Tibial nerve (tissue), 4 donors: ENCODE results near the gene NCAPH2. TPM values are rescaled to one million over a fixed set of nuclear protein-coding genes. Genes with fewer than 3 reads are reported as not detected.

ENCODE experiments used
- DNase-seq, 2 donors: peaks; one replicate each; pipeline ENCODE4 v3.0.0-alpha.2; 2019; ENCODE audit warnings: low spot score in 2 of 2
- H3K27ac ChIP-seq, 4 donors: fragments of 200-600 bp; sonication (generic) in 3 of 4; one replicate each; pipeline ENCODE4 v1.5.1; 2017 to 2019; ENCODE audit warnings: mild to moderate bottlenecking in 1 of 4
- H3K27me3 ChIP-seq, 2 donors: fragments of 200-600 bp; sonication (generic) in 1 of 2; one replicate each; pipeline versions ENCODE4 v1.5.1 to v1.6.0; 2017 to 2019
- H3K36me3 ChIP-seq, 3 donors: fragments of 200-600 bp; sonication (generic); one replicate each; pipeline ENCODE4 v1.5.1; 2018 to 2019
- H3K4me1 ChIP-seq, 4 donors: fragments of 200-600 bp; sonication (generic) in 3 of 4; one replicate each; pipeline ENCODE4 v1.5.1; 2017 to 2019
- H3K4me3 ChIP-seq, 4 donors: fragments of 200-600 bp; sonication (generic) in 3 of 4; one replicate each; pipeline ENCODE4 v1.5.1; 2017 to 2019; ENCODE audit warnings: mild to moderate bottlenecking in 1 of 4, moderate library complexity in 1 of 4
- H3K9me3 ChIP-seq, 4 donors: fragments of 200-600 bp; sonication (generic) in 3 of 4; one replicate each; pipeline ENCODE4 v1.5.1; 2017 to 2019
- EP300 ChIP-seq, 2 donors: sonication (generic); formaldehyde crosslinking; IDR thresholded peaks; one replicate each; pipeline ENCODE4 v1.6.1; 2017; ENCODE audit warnings: antibody characterized with exemption in 2 of 2, mild to moderate bottlenecking in 1 of 2
- POLR2A ChIP-seq, 2 donors: fragments of 450-650 bp; IDR thresholded peaks; one replicate each; pipeline ENCODE4 v1.6.1; 2017; ENCODE audit warnings: antibody characterized with exemption in 2 of 2, mild to moderate bottlenecking in 2 of 2, moderate library complexity in 2 of 2
- WGBS, 2 donors: methylation state at CpG; one replicate each; pipeline ENCODE4 v1.1.5; 2018; 5-methylcytosine and 5-hydroxymethylcytosine counted together
- total RNA-seq, 4 donors: library from RNA; depleted of rRNA; stranded (reverse); fragments of >200 nt; gene quantifications; one replicate each; pipeline ENCODE4 v1.1.0, GENCODE V29; 2016
- TF ChIP-seq, protein P1 (sequence below), 5 experiments: fragments of 200-600 bp in 3 of 5; fragments of 450-650 bp in 2 of 5; sonication (generic) in 3 of 5; IDR thresholded peaks; one replicate each; pipeline ENCODE4 v1.5.1; 2016 to 2019; ENCODE audit warnings: antibody characterized with exemption in 5 of 5, mild to moderate bottlenecking in 3 of 5, moderate library complexity in 2 of 5

The NCAPH2 gene
- total RNA-seq, 4 donors from 2014 or later = 43.9 to 57.3 (median 45.0) TPM

DNA sequence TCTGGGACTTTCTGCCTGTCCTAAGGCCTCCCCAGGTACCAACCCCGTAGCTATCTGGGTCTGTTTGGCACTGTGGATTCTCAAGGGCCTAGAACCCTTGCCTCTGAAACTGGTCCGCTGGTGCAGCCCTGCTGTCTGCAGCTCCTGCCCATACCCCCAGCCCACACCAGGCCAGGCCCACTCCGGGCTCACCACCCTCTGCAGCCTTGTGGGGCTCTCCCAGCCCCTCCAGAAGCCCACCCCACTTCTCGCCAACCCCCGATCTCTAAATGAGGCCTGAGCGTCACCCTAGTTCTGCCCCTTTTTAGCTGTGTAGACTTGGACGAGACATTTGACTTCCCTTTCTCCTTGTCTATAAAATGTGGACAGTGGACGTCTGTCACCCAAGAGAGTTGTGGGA, 42.4 kb downstream of the NCAPH2 start:
- Histone ChIP-seq H3K4me3 (no peak overlapping the region), H3K27ac (no peak overlapping the region), H3K9me3 (no peaks in the 10 kb centered on the region), H3K4me1 (peaks cover 0 to 25% (median 9%) of the 10 kb centered on the region in 4 donors), H3K27me3 (peaks cover 0 to 45% of the 10 kb centered on the region in 2 donors), H3K36me3 (no peaks in the 10 kb centered on the region)
- 83 to 86% methylated on average over 8 of the region's 8 CpGs for WGBS, 2 donors
- TF ChIP-seq, protein P1, sequence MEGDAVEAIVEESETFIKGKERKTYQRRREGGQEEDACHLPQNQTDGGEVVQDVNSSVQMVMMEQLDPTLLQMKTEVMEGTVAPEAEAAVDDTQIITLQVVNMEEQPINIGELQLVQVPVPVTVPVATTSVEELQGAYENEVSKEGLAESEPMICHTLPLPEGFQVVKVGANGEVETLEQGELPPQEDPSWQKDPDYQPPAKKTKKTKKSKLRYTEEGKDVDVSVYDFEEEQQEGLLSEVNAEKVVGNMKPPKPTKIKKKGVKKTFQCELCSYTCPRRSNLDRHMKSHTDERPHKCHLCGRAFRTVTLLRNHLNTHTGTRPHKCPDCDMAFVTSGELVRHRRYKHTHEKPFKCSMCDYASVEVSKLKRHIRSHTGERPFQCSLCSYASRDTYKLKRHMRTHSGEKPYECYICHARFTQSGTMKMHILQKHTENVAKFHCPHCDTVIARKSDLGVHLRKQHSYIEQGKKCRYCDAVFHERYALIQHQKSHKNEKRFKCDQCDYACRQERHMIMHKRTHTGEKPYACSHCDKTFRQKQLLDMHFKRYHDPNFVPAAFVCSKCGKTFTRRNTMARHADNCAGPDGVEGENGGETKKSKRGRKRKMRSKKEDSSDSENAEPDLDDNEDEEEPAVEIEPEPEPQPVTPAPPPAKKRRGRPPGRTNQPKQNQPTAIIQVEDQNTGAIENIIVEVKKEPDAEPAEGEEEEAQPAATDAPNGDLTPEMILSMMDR (IDR thresholded peaks at IDR 0.05) = no peak
- no peak for DNase-seq

DNA sequence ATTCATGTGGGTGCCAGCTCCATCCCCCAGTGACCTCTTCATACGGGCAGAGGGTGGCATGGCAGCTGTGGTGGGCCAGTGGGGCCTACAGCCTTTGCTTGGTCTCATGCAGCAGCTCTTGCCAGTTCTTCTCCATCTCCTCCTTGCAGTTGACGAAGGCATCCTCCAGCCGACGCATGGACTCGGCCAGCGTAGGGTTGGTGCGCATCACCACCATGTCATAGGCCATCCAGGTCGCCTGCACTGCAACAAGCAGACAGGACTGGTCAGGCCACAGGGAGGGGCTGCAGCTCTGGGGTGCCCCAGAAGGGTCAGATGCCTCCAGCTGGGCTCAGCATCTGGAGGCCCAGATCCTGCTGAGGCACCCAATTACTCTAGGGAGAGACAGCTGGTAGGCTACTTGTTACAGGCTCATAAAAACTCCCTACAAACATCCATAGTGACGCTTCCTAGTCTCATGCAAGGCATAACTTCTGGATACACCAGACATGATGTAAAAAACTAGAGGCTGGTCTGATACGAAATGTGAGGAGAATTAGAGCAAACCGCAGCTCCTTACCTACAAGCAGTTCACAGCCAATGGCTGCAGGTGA, 43.2 kb downstream of the NCAPH2 start:
- WGBS, 2 donors = 93% methylated on average over 11 of the region's 11 CpGs
- H3K9me3 ChIP-seq = no peaks in the 10 kb centered on the region
- TF ChIP-seq, protein P1 (IDR thresholded peaks at IDR 0.05) = no peak
- TF ChIP-seq EP300 (IDR thresholded peaks at IDR 0.05) = no peak
- TF ChIP-seq POLR2A (IDR thresholded peaks at IDR 0.05) = no peak
- no peaks in the 10 kb centered on the region for H3K36me3 ChIP-seq
- H3K27ac ChIP-seq = no peak overlapping the region
- H3K4me1 ChIP-seq = peaks cover 0 to 25% (median 9%) of the 10 kb centered on the region in 4 donors
- no peak for DNase-seq
- H3K4me3 ChIP-seq = no peak overlapping the region
- H3K27me3 ChIP-seq = peaks cover 0 to 37% of the 10 kb centered on the region in 2 donors

GRCh38 chr22:50553310-50553709, 45.3 kb downstream of the NCAPH2 start:
- Histone ChIP-seq H3K27me3 (peaks cover 0 to 18% of the 10 kb centered on the region in 2 donors), H3K4me3 (no peak overlapping the region), H3K9me3 (no peaks in the 10 kb centered on the region), H3K27ac (no peak overlapping the region), H3K4me1 (peaks cover 0 to 9% (median 7%) of the 10 kb centered on the region in 4 donors), H3K36me3 (no peaks in the 10 kb centered on the region)
- TF ChIP-seq, protein P1 (IDR thresholded peaks at IDR 0.05) = no peak
- TF ChIP-seq POLR2A (IDR thresholded peaks at IDR 0.05) (no peak), EP300 (IDR thresholded peaks at IDR 0.05) (no peak)
- DNase-seq = no peak
- WGBS, 2 donors = 78 to 86% methylated on average over 8 of the region's 8 CpGs

- no peak for TF ChIP-seq POLR2A (IDR thresholded peaks at IDR 0.05)
- TF ChIP-seq EP300 (IDR thresholded peaks at IDR 0.05) = no peak
- TF ChIP-seq, protein P1 (IDR thresholded peaks at IDR 0.05) = no peak
- H3K27ac ChIP-seq = no peak overlapping the region
- H3K4me1 ChIP-seq = no peaks in the 10 kb centered on the region
- H3K27me3 ChIP-seq = no peaks in the 10 kb centered on the region
- DNase-seq = no peak
- WGBS, 2 donors = 84 to 86% methylated on average over 5 of the region's 5 CpGs
- no peaks in the 10 kb centered on the region for H3K36me3 ChIP-seq
- no peak overlapping the region for H3K4me3 ChIP-seq
- no peaks in the 10 kb centered on the region for H3K9me3 ChIP-seq
These were observed 48.7 kb downstream of the NCAPH2 start for GRCh38 chr22:50556703-50557102.

- DNase-seq = no peak
- WGBS, 2 donors = 82 to 88% methylated on average over 3 of the region's 3 CpGs
- H3K4me3 ChIP-seq = no peak overlapping the region
- H3K9me3 ChIP-seq = no peaks in the 10 kb centered on the region
- peaks cover 0 to 16% (median 6%) of the 10 kb centered on the region in 4 donors for H3K4me1 ChIP-seq
- no peaks in the 10 kb centered on the region for H3K27me3 ChIP-seq
- TF ChIP-seq, protein P1 (IDR thresholded peaks at IDR 0.05) = no peak
- TF ChIP-seq EP300 (IDR thresholded peaks at IDR 0.05) (no peak), POLR2A (IDR thresholded peaks at IDR 0.05) (no peak)
- H3K36me3 ChIP-seq = no peaks in the 10 kb centered on the region
- H3K27ac ChIP-seq = no peak overlapping the region
These were observed 52.0 kb downstream of the NCAPH2 start for GRCh38 chr22:50560034-50560433.
